NK-92 (cell line): ENCODE results near the gene FES.

ENCODE experiments used
- DNase-seq: peaks from one replicate; lab custom pipeline; 2025; ENCODE audit not compliant: unreplicated experiment; lab: John Stamatoyannopoulos, UW

Gene FES

GRCh38 chr15:90875549-90875981, 8.7 kb upstream of the FES start:
- DNase-seq = no peak

GRCh38 chr15:90876046-90876445, 8.3 kb upstream of the FES start:
- no peak for DNase-seq

- DNase-seq = no peak
These were observed 7.7 kb upstream of the FES start for GRCh38 chr15:90876512-90877170.

GRCh38 chr15:90877315-90877714, 7.0 kb upstream of the FES start:
- DNase-seq = no peak

- DNase-seq = no peak
These were observed 6.3 kb upstream of the FES start for GRCh38 chr15:90877996-90878395.

GRCh38 chr15:90878660-90879059, 5.6 kb upstream of the FES start:
- no peak for DNase-seq

GRCh38 chr15:90879730-90880366, 4.5 kb upstream of the FES start:
- DNase-seq = no peak

- DNase-seq = no peak
These were observed 3.7 kb upstream of the FES start for GRCh38 chr15:90880381-90881145.

GRCh38 chr15:90881181-90881977, 2.9 kb upstream of the FES start:
- DNase-seq = no peak

- DNase-seq = no peak
These were observed 2.2 kb upstream of the FES start for GRCh38 chr15:90881978-90882721.

GRCh38 chr15:90882781-90883525, 1.4 kb upstream of the FES start:
- no peak for DNase-seq

- no peak for DNase-seq
These were observed 753 bp upstream of the FES start for GRCh38 chr15:90883526-90883975.

- DNase-seq = no peak
These were observed 571 bp downstream of the FES start for GRCh38 chr15:90884719-90885431.

GRCh38 chr15:90885432-90886290, 1.4 kb downstream of the FES start:
- DNase-seq = no peak

GRCh38 chr15:90886291-90886614, 1.9 kb downstream of the FES start:
- DNase-seq = no peak

- no peak for DNase-seq
These were observed 2.8 kb downstream of the FES start for GRCh38 chr15:90887037-90887481.

- no peak for DNase-seq
These were observed 5.0 kb downstream of the FES start for GRCh38 chr15:90889313-90889730.

- DNase-seq = no peak
These were observed 5.6 kb downstream of the FES start for GRCh38 chr15:90889736-90890456.
